ENCODE measurements around the gene ZNF850. TPM values are rescaled to one million over a fixed set of nuclear protein-coding genes. Genes with fewer than 3 reads are reported as not detected.

The ZNF850 gene
- total RNA-seq, 4 donors from 2014 or later, result 1.7 to 4.6 (median 3.5) TPM

Other genes with a start within 250 kb of the ZNF850 start
- gene ZNF260, start 244.5 kb downstream of the ZNF850 start, total RNA-seq, result 10 to 100 TPM in 2 of 4 donors, 1 to 10 TPM in 2; 5.3 to 31.5 (median 9.1) TPM
- gene ZNF529, start 199.5 kb downstream of the ZNF850 start, total RNA-seq, result 10 to 100 TPM in 2 of 4 donors, 1 to 10 TPM in 2; 9.8 to 17.1 (median 11.9) TPM
- gene ZNF382, start 167.5 kb downstream of the ZNF850 start, total RNA-seq, result 1 to 10 TPM in 3 of 4 donors, under 1 TPM in 1; 0.79 to 5.0 (median 4.3) TPM
- gene ZNF461, start 106.0 kb downstream of the ZNF850 start, total RNA-seq, result 1 to 10 TPM; 4.2 to 8.0 (median 6.9) TPM
- gene ZNF567, start 85.2 kb downstream of the ZNF850 start, total RNA-seq, result 10 to 100 TPM in 1 of 4 donors, 1 to 10 TPM in 3; 6.4 to 11.2 (median 8.0) TPM
- 1 to 10 TPM; 4.0 to 8.4 (median 4.4) TPM for gene ZNF790, start 65.6 kb upstream of the ZNF850 start, total RNA-seq
- 1 to 10 TPM; 2.6 to 7.4 (median 4.2) TPM for gene ZNF345, start 78.1 kb upstream of the ZNF850 start, total RNA-seq
- 1 to 10 TPM; 1.7 to 3.9 (median 3.2) TPM for gene ZNF829, start 143.5 kb upstream of the ZNF850 start, total RNA-seq
- gene ZNF568, start 143.5 kb upstream of the ZNF850 start, total RNA-seq, result 10 to 100 TPM in 2 of 4 donors, 1 to 10 TPM in 2; 5.6 to 13.2 (median 8.4) TPM